Measurements from ENCODE around the gene GSX2. TPM values are rescaled to one million over a fixed set of nuclear protein-coding genes. Genes with fewer than 3 reads are reported as not detected.

The GSX2 gene
- total RNA-seq, 1 donor from 2014 or later = not detected

DNA sequence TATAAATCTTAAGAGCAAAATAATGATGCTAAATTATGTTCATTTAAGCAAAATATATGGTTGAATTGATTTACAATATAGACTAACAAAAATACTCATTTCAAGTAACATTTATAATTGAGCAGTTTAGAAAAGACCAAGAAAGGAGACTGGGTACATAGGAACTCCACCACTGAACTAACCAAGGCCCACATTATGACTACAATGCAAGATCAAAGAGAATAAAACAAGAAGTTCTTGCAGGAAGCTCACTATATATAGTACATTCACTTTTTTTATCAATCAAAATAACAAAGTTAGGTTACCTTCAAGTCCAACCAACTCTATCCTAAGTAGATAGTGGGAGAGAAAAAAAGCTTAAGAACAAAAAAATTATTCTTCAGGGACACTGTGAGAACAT is 43.6 kb upstream of the GSX2 start:
- TF ChIP-seq, protein P1, sequence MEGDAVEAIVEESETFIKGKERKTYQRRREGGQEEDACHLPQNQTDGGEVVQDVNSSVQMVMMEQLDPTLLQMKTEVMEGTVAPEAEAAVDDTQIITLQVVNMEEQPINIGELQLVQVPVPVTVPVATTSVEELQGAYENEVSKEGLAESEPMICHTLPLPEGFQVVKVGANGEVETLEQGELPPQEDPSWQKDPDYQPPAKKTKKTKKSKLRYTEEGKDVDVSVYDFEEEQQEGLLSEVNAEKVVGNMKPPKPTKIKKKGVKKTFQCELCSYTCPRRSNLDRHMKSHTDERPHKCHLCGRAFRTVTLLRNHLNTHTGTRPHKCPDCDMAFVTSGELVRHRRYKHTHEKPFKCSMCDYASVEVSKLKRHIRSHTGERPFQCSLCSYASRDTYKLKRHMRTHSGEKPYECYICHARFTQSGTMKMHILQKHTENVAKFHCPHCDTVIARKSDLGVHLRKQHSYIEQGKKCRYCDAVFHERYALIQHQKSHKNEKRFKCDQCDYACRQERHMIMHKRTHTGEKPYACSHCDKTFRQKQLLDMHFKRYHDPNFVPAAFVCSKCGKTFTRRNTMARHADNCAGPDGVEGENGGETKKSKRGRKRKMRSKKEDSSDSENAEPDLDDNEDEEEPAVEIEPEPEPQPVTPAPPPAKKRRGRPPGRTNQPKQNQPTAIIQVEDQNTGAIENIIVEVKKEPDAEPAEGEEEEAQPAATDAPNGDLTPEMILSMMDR (IDR thresholded peaks at IDR 0.05) = no peak
- peaks cover 59% of the 10 kb centered on the region for H3K4me1 Mint-ChIP-seq (ENCODE audit: low read depth)
- H3K4me3 Mint-ChIP-seq (ENCODE audit: unreplicated experiment) = no peak overlapping the region
- H3K27ac Mint-ChIP-seq (ENCODE audit: unreplicated experiment) = no peak overlapping the region
- DNase-seq (ENCODE audit: low spot score) = no peak
- no peaks in the 10 kb centered on the region for H3K9me3 Mint-ChIP-seq (ENCODE audit: low read depth)
- no peaks in the 10 kb centered on the region for H3K27me3 Mint-ChIP-seq (ENCODE audit: low read depth)
- H3K36me3 Mint-ChIP-seq (ENCODE audit: low read depth) = no peaks in the 10 kb centered on the region

DNA sequence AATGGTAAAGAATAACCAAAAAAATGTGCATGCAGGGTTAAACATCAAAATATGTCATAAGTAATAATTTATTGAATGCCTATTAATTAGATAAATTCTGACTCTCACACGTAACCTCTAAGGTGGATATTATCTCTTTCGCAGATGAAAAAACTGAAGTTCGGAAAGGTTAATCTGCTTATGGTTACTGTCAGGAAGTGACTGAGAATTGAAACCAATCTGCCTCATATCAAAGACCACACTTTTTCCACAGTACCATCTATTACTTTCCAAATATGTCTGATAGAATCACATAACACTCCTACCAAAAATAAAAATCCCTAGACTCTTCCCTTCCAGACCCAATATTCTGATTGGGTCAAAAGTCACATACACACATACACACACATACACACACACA is 41.8 kb upstream of the GSX2 start:
- DNase-seq (ENCODE audit: low spot score) = no peak
- TF ChIP-seq, protein P1 (IDR thresholded peaks at IDR 0.05) = no peak
- Mint-ChIP-seq H3K9me3 (ENCODE audit: low read depth) (no peaks in the 10 kb centered on the region), H3K4me1 (ENCODE audit: low read depth) (peaks cover 72% of the 10 kb centered on the region), H3K27me3 (ENCODE audit: low read depth) (no peaks in the 10 kb centered on the region), H3K27ac (ENCODE audit: unreplicated experiment) (no peak overlapping the region), H3K4me3 (ENCODE audit: unreplicated experiment) (no peak overlapping the region), H3K36me3 (ENCODE audit: low read depth) (no peaks in the 10 kb centered on the region)

DNA sequence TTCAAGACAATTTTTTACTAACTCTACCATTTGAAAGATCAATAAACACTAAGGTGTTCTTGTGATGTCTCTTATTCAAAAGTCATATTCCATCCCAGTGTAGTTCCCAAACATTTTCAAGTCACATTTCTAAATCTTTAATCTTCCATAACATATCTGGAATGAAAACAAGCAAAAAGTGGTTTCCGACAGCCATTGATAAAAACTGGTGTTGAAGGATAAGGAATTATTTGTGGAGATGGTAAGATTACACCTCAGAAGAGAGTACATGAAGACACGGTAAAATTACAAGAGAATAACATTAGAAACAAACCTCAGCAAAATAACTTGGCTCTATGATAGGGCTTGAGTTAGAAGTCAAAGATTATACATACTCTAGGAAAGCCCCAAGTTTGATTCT is 39.8 kb upstream of the GSX2 start:
- H3K4me1 Mint-ChIP-seq (ENCODE audit: low read depth) = peaks cover 71% of the 10 kb centered on the region
- peak overlapping the region; percentile 13 for H3K4me3 Mint-ChIP-seq (ENCODE audit: unreplicated experiment)
- no peaks in the 10 kb centered on the region for H3K36me3 Mint-ChIP-seq (ENCODE audit: low read depth)
- TF ChIP-seq, protein P1 (IDR thresholded peaks at IDR 0.05) = no peak
- H3K27me3 Mint-ChIP-seq (ENCODE audit: low read depth) = no peaks in the 10 kb centered on the region
- peak overlapping the region; percentile 28 for H3K27ac Mint-ChIP-seq (ENCODE audit: unreplicated experiment)
- no peak for DNase-seq (ENCODE audit: low spot score)
- no peaks in the 10 kb centered on the region for H3K9me3 Mint-ChIP-seq (ENCODE audit: low read depth)

- Mint-ChIP-seq H3K27ac (ENCODE audit: unreplicated experiment) (no peak overlapping the region), H3K27me3 (ENCODE audit: low read depth) (no peaks in the 10 kb centered on the region), H3K4me1 (ENCODE audit: low read depth) (peaks cover 74% of the 10 kb centered on the region), H3K4me3 (ENCODE audit: unreplicated experiment) (peak overlapping the region; percentile 55), H3K9me3 (ENCODE audit: low read depth) (no peaks in the 10 kb centered on the region), H3K36me3 (ENCODE audit: low read depth) (no peaks in the 10 kb centered on the region)
- TF ChIP-seq, protein P1 (IDR thresholded peaks at IDR 0.05) = no peak
- no peak for DNase-seq (ENCODE audit: low spot score)
These were observed 38.9 kb upstream of the GSX2 start for GRCh38 chr4:54061067-54061466.

- Mint-ChIP-seq H3K9me3 (ENCODE audit: low read depth) (no peaks in the 10 kb centered on the region), H3K4me3 (ENCODE audit: unreplicated experiment) (peak overlapping the region; percentile 55), H3K27ac (ENCODE audit: unreplicated experiment) (peak overlapping the region; percentile 27), H3K27me3 (ENCODE audit: low read depth) (no peaks in the 10 kb centered on the region), H3K36me3 (ENCODE audit: low read depth) (no peaks in the 10 kb centered on the region), H3K4me1 (ENCODE audit: low read depth) (peaks cover 73% of the 10 kb centered on the region)
- TF ChIP-seq, protein P1 (IDR thresholded peaks at IDR 0.05) = no peak
- no peak for DNase-seq (ENCODE audit: low spot score)
These were observed 38.1 kb upstream of the GSX2 start for GRCh38 chr4:54061873-54062272.

Data from chondrocyte (in vitro differentiated cells).